Activated T-helper 1 cell treated with Interleukin-2 at 50 U/mL for 16 hours (primary cell): ENCODE results near the gene PACSIN2.
"Not testable (repeated sequence)": the region's sequence is repeated elsewhere in the genome, so short reads cannot be mapped to it uniquely, and the experiment has no call there.

Source experiments
- DNase-seq: peaks from one replicate; pipeline ENCODE4 v3.0.0-alpha.2; 2020; ENCODE audit warnings: low read depth

PACSIN2 gene

GRCh38 chr22:42945027-42945426, 69.9 kb downstream of the PACSIN2 start:
- no peak for DNase-seq

- no peak for DNase-seq
These were observed 70.5 kb downstream of the PACSIN2 start for GRCh38 chr22:42944409-42944808.

GRCh38 chr22:42943981-42944380, 71.0 kb downstream of the PACSIN2 start:
- DNase-seq, result no peak

- no peak for DNase-seq
These were observed 72.6 kb downstream of the PACSIN2 start for GRCh38 chr22:42942351-42942750.

GRCh38 chr22:42939941-42940653, 74.9 kb downstream of the PACSIN2 start:
- DNase-seq, result no peak

GRCh38 chr22:42939451-42939881, 75.5 kb downstream of the PACSIN2 start:
- DNase-seq, result no peak

- DNase-seq, result no peak
These were observed 76.0 kb downstream of the PACSIN2 start for GRCh38 chr22:42938976-42939375.

- DNase-seq, result no peak
These were observed 76.5 kb downstream of the PACSIN2 start for GRCh38 chr22:42938449-42938848.

- DNase-seq, result no peak
These were observed 77.6 kb downstream of the PACSIN2 start for GRCh38 chr22:42937164-42937843.

- DNase-seq, result not testable (repeated sequence)
These were observed 78.3 kb downstream of the PACSIN2 start for GRCh38 chr22:42936680-42937079.

- no peak for DNase-seq
These were observed 80.6 kb downstream of the PACSIN2 start for GRCh38 chr22:42934338-42934737.

- DNase-seq, result no peak
These were observed 81.4 kb downstream of the PACSIN2 start for GRCh38 chr22:42933485-42934091.

- DNase-seq, result no peak
These were observed 82.0 kb downstream of the PACSIN2 start for GRCh38 chr22:42932857-42933484.

- DNase-seq, result no peak
These were observed 82.8 kb downstream of the PACSIN2 start for GRCh38 chr22:42932197-42932519.

- DNase-seq, result no peak
These were observed 83.3 kb downstream of the PACSIN2 start for GRCh38 chr22:42931421-42932196.

- no peak for DNase-seq
These were observed 84.0 kb downstream of the PACSIN2 start for GRCh38 chr22:42930810-42931420.

GRCh38 chr22:42929838-42930155, 85.2 kb downstream of the PACSIN2 start:
- no peak for DNase-seq

- no peak for DNase-seq
These were observed 85.7 kb downstream of the PACSIN2 start for GRCh38 chr22:42928969-42929837.

GRCh38 chr22:42927966-42928365, 87.0 kb downstream of the PACSIN2 start:
- no peak for DNase-seq

- DNase-seq, result no peak
These were observed 88.2 kb downstream of the PACSIN2 start for GRCh38 chr22:42926768-42927167.

- no peak for DNase-seq
These were observed 88.8 kb downstream of the PACSIN2 start for GRCh38 chr22:42926104-42926503.
